Right cardiac atrium (tissue), 5 donors: ENCODE results near the gene HDAC11. TPM values are rescaled to one million over a fixed set of nuclear protein-coding genes. Genes with fewer than 3 reads are reported as not detected.
A peak's percentile ranks its signal among the peaks of the same experiment; 100 is the strongest.
"Not testable (repeated sequence)": the region's sequence is repeated elsewhere in the genome, so short reads cannot be mapped to it uniquely, and the experiment has no call there.

Experiments
- ATAC-seq, 2 donors: fragments of 200-7000 bp; cut with Tn5 transposase; one replicate each; pipeline versions ENCODE4 v1.8.0 to v1.9.1; 2020; ENCODE audit warnings: moderate library complexity in 2 of 2, mild to moderate bottlenecking in 1 of 2
- DNase-seq, 3 donors: peaks; one replicate each; pipeline ENCODE4 v3.0.0-alpha.2; 2020
- H3K27ac ChIP-seq: one replicate; pipeline ENCODE4 v1.5.1; 2013; ENCODE audit warnings: mild to moderate bottlenecking, low read length, control low read depth, moderate library complexity
- H3K27me3 ChIP-seq: one replicate; pipeline ENCODE4 v1.6.1; 2013; ENCODE audit not compliant: control insufficient read depth, insufficient read depth
- H3K4me1 ChIP-seq: one replicate; pipeline ENCODE4 v1.6.1; 2013; ENCODE audit warnings: low read length; ENCODE audit not compliant: control insufficient read depth, insufficient read depth
- H3K4me3 ChIP-seq: one replicate; pipeline ENCODE4 v1.5.1; 2013; ENCODE audit warnings: low read length, control low read depth
- H3K9me3 ChIP-seq: one replicate; pipeline ENCODE4 v1.6.1; 2013; ENCODE audit warnings: low read length; ENCODE audit not compliant: control insufficient read depth
- WGBS: extraction: QIAGEN DNeasy Blood & Tissue Kit; methylation state at CpG from one replicate; pipeline ENCODE4 v1.1.7; 2013; 5-methylcytosine and 5-hydroxymethylcytosine counted together
- intact Hi-C, 4 donors: fragments of 100-400 bp; cut with DNase I; formaldehyde crosslinking; loops; one replicate each; pipeline versions ENCODE4 v1.11.0 to v1.14.0; 2022 to 2023
- polyA plus RNA-seq: library from polyadenylated mRNA; stranded (reverse); fragments of 200-250 nt; gene quantifications from one replicate; pipeline ENCODE4 v1.2.3, GENCODE V29; 2013
- total RNA-seq, 4 donors: library from RNA; stranded (reverse); fragmentation: NEBNext Ultra II Directional; extraction: Animal tissue kit (Norgen Biotek cat#: 25700); gene quantifications; one replicate each; pipeline ENCODE4 v1.2.1, GENCODE V29; 2021
- donor health status: healthy with polysubstance abuse.
- donor health status: DM: no; HTN: yes; CAD: no.
- donor health status: DM: no; HTN: no; CAD: no.
- donor health status: DM: no; HTN: yes; CAD: no; lungs with severe emphysema.
- donor health status: DM: yes; HTN: yes; CAD: no.

HDAC11 gene
- total and polyA plus RNA-seq, 5 donors, result 35.2 to 51.3 (median 42.8) TPM

GRCh38 chr3:13518516-13518953 lies 38.4 kb downstream of the HDAC11 start:
- no peaks in the 10 kb centered on the region for H3K9me3 ChIP-seq
- DNase-seq, result peak; percentile 95 to 98 (median 96)
- peaks cover 11% of the 10 kb centered on the region for H3K4me1 ChIP-seq
- H3K27ac ChIP-seq, result peak overlapping the region; percentile 87
- 33% methylated on average over 15 of the region's 15 CpGs for WGBS
- intact Hi-C loops, result no loop called here
- H3K27me3 ChIP-seq, result no peaks in the 10 kb centered on the region
- H3K4me3 ChIP-seq, result no peak overlapping the region
- ATAC-seq, result peak; percentile 76 to 77

GRCh38 chr3:13519006-13519791 lies 39.1 kb downstream of the HDAC11 start:
- peak overlapping the region; percentile 59 for H3K27ac ChIP-seq
- DNase-seq, result peak in 2 of 3 donors; percentile 65 to 66
- intact Hi-C loops, result no loop called here

GRCh38 chr3:13520326-13520880 lies 40.3 kb downstream of the HDAC11 start:
- DNase-seq (peak; percentile 5 to 38 (median 27)), ATAC-seq (no peak)
- Histone ChIP-seq H3K27me3 (no peaks in the 10 kb centered on the region), H3K27ac (no peak overlapping the region), H3K4me1 (peaks cover 11% of the 10 kb centered on the region), H3K9me3 (no peaks in the 10 kb centered on the region), H3K4me3 (no peak overlapping the region)
- intact Hi-C loops, result no loop called here
- 89% methylated on average over 9 of the region's 9 CpGs for WGBS

More at GRCh38 chr3:13519006-13519791, 39.1 kb downstream of the HDAC11 start:
- H3K4me3 ChIP-seq, result no peak overlapping the region
- H3K9me3 ChIP-seq, result no peaks in the 10 kb centered on the region
- H3K4me1 ChIP-seq, result peaks cover 11% of the 10 kb centered on the region
- peak; percentile 17 to 39 for ATAC-seq
- 74% methylated on average over 19 of the region's 19 CpGs for WGBS
- H3K27me3 ChIP-seq, result no peaks in the 10 kb centered on the region

GRCh38 chr3:13521309-13521708 lies 41.2 kb downstream of the HDAC11 start:
- H3K9me3 ChIP-seq, result no peaks in the 10 kb centered on the region
- ATAC-seq, result no peak
- no peak overlapping the region for H3K4me3 ChIP-seq
- DNase-seq, result no peak
- no peaks in the 10 kb centered on the region for H3K27me3 ChIP-seq
- H3K4me1 ChIP-seq, result peaks cover 11% of the 10 kb centered on the region
- 64% methylated on average over 6 of the region's 6 CpGs for WGBS
- H3K27ac ChIP-seq, result no peak overlapping the region
- intact Hi-C loops, result no loop called here

- H3K27ac ChIP-seq, H3K9me3 ChIP-seq, H3K4me1 ChIP-seq, H3K4me3 ChIP-seq, H3K27me3 ChIP-seq, DNase-seq, intact Hi-C loops, ATAC-seq: not testable (repeated sequence)
- WGBS, result 97% methylated on average over 2 of the region's 2 CpGs
Measured at GRCh38 chr3:13521749-13522148, 41.6 kb downstream of the HDAC11 start.

GRCh38 chr3:13522236-13522635 lies 42.1 kb downstream of the HDAC11 start:
- WGBS, result 95% methylated on average over 5 of the region's 5 CpGs
- Histone ChIP-seq H3K27me3 (no peaks in the 10 kb centered on the region), H3K9me3 (no peaks in the 10 kb centered on the region), H3K4me3 (no peak overlapping the region), H3K27ac (no peak overlapping the region), H3K4me1 (peaks cover 8% of the 10 kb centered on the region)
- peak in 2 of 3 donors; percentile 4 to 32 for DNase-seq
- no peak for ATAC-seq
- intact Hi-C loops, result no loop called here

- peak in 1 of 3 donors; percentile 51 for DNase-seq
- Histone ChIP-seq H3K9me3 (no peaks in the 10 kb centered on the region), H3K27me3 (no peaks in the 10 kb centered on the region), H3K4me1 (no peaks in the 10 kb centered on the region), H3K27ac (no peak overlapping the region), H3K4me3 (no peak overlapping the region)
- intact Hi-C loops, result no loop called here
- WGBS, result 79% methylated on average over 10 of the region's 10 CpGs
- ATAC-seq, result no peak
Measured at GRCh38 chr3:13524979-13525669, 45.0 kb downstream of the HDAC11 start.

GRCh38 chr3:13525827-13526625 lies 45.9 kb downstream of the HDAC11 start:
- Histone ChIP-seq H3K27ac (peak overlapping the region; percentile 53), H3K27me3 (no peaks in the 10 kb centered on the region), H3K4me1 (no peaks in the 10 kb centered on the region), H3K4me3 (no peak overlapping the region), H3K9me3 (no peaks in the 10 kb centered on the region)
- intact Hi-C loops, result no loop called here
- ATAC-seq (peak in 1 of 2 donors; percentile 30), DNase-seq (peak in 1 of 3 donors; percentile 72)
- 61% methylated on average over 20 of the region's 20 CpGs for WGBS

- Histone ChIP-seq H3K4me1 (no peaks in the 10 kb centered on the region), H3K27me3 (no peaks in the 10 kb centered on the region), H3K4me3 (no peak overlapping the region), H3K9me3 (no peaks in the 10 kb centered on the region), H3K27ac (peak overlapping the region; percentile 53)
- DNase-seq, result peak in 1 of 3 donors; percentile 33
- intact Hi-C loops, result no loop called here
- 77% methylated on average over 5 of the region's 5 CpGs for WGBS
- no peak for ATAC-seq
Measured at GRCh38 chr3:13526626-13526949, 46.5 kb downstream of the HDAC11 start.

- intact Hi-C loops, result no loop called here
- ATAC-seq (peak; percentile 64 to 66), DNase-seq (peak; percentile 73 to 91 (median 87))
- H3K4me3 ChIP-seq, result no peak overlapping the region
- H3K9me3 ChIP-seq, result no peaks in the 10 kb centered on the region
- 46% methylated on average over 11 of the region's 11 CpGs for WGBS
- H3K4me1 ChIP-seq, result peaks cover 3% of the 10 kb centered on the region
- H3K27ac ChIP-seq, result no peak overlapping the region
- no peaks in the 10 kb centered on the region for H3K27me3 ChIP-seq
Measured at GRCh38 chr3:13528217-13528867, 48.2 kb downstream of the HDAC11 start.
